GM12892 (cell line): ENCODE measurements around the gene IP6K2.
A peak's percentile ranks its signal among the peaks of the same experiment; 100 is the strongest.

Source experiments
- POLR2A ChIP-seq: IDR thresholded peaks from 2 replicates; pipeline ENCODE4 v1.6.1; 2011; ENCODE audit warnings: low read depth, low read length, control low read depth
- POLR2AphosphoS5 ChIP-seq: IDR thresholded peaks from 2 replicates; pipeline ENCODE4 v1.6.1; 2011; ENCODE audit warnings: low read depth, low read length, control low read depth

GRCh38 chr3:48696601-48697000 is 20.4 kb downstream of the IP6K2 start:
- no peak for TF ChIP-seq POLR2AphosphoS5
- peak; percentile 31; the same call in 1 of the 2 replicates for TF ChIP-seq POLR2A
